Measurements from ENCODE around the gene IL2RA.

Gene IL2RA

GRCh38 chr10:6037422-6037821, 24.7 kb downstream of the IL2RA start:
- DNase-seq = no peak

GRCh38 chr10:6036861-6037321, 25.3 kb downstream of the IL2RA start:
- DNase-seq = no peak

- no peak for DNase-seq
Measured at GRCh38 chr10:6035931-6036575, 26.1 kb downstream of the IL2RA start.

- DNase-seq = no peak
Measured at GRCh38 chr10:6035101-6035834, 26.9 kb downstream of the IL2RA start.

GRCh38 chr10:6034371-6034770, 27.8 kb downstream of the IL2RA start:
- DNase-seq = no peak

GRCh38 chr10:6033954-6034353, 28.2 kb downstream of the IL2RA start:
- no peak for DNase-seq

- DNase-seq = no peak
Measured at GRCh38 chr10:6030940-6031339, 31.2 kb downstream of the IL2RA start.

GRCh38 chr10:6030217-6030616, 31.9 kb downstream of the IL2RA start:
- no peak for DNase-seq

- no peak for DNase-seq
Measured at GRCh38 chr10:6027929-6028328, 34.2 kb downstream of the IL2RA start.

- DNase-seq = no peak
Measured at GRCh38 chr10:6025683-6026255, 36.4 kb downstream of the IL2RA start.

- no peak for DNase-seq
Measured at GRCh38 chr10:6024334-6024682, 37.9 kb downstream of the IL2RA start.

GRCh38 chr10:6023661-6024333, 38.4 kb downstream of the IL2RA start:
- DNase-seq = no peak

- DNase-seq = no peak
Measured at GRCh38 chr10:6022660-6023059, 39.5 kb downstream of the IL2RA start.

- no peak for DNase-seq
Measured at GRCh38 chr10:6020826-6021225, 41.3 kb downstream of the IL2RA start.

- no peak for DNase-seq
Measured at GRCh38 chr10:6019796-6020195, 42.4 kb downstream of the IL2RA start.

- no peak for DNase-seq
Measured at GRCh38 chr10:6019010-6019782, 43.0 kb downstream of the IL2RA start.

GRCh38 chr10:6018422-6018821, 43.7 kb downstream of the IL2RA start:
- no peak for DNase-seq

GRCh38 chr10:6017781-6018354, 44.3 kb downstream of the IL2RA start:
- DNase-seq = no peak

GRCh38 chr10:6014241-6014761, 47.9 kb downstream of the IL2RA start:
- DNase-seq = no peak

GRCh38 chr10:6013413-6014192, 48.6 kb downstream of the IL2RA start:
- no peak for DNase-seq

GRCh38 chr10:6012121-6012905, 49.9 kb downstream of the IL2RA start:
- DNase-seq = no peak

Measured in NCI-H510A (cell line).